Neural cell (in vitro differentiated cells): ENCODE results near the gene HIVEP2.

Experiments used
- EP300 ChIP-seq: fragments of 450-650 bp; conservative IDR thresholded peaks from 2 replicates; pipeline ENCODE4 v1.6.1; 2014; ENCODE audit warnings: antibody characterized with exemption, mild to moderate bottlenecking, moderate library complexity; ENCODE audit not compliant: poor library complexity, severe bottlenecking
- POLR2AphosphoS5 ChIP-seq: IDR thresholded peaks from 2 replicates; pipeline ENCODE4 v1.6.1; 2012
- RAD21 ChIP-seq: fragments of 450-650 bp; conservative IDR thresholded peaks from 2 replicates; pipeline ENCODE4 v1.6.1; 2014; ENCODE audit warnings: antibody characterized with exemption, mild to moderate bottlenecking, moderate library complexity
- REST ChIP-seq: IDR thresholded peaks from 2 replicates; pipeline ENCODE4 v1.6.1; 2012; ENCODE audit warnings: borderline replicate concordance
- SMC3 ChIP-seq: fragments of 450-650 bp; conservative IDR thresholded peaks from 2 replicates; pipeline ENCODE4 v1.6.1; 2014; ENCODE audit warnings: antibody characterized with exemption, mild to moderate bottlenecking, moderate library complexity; ENCODE audit not compliant: poor library complexity
- TAF1 ChIP-seq: IDR thresholded peaks from 2 replicates; pipeline ENCODE4 v1.6.1; 2012; ENCODE audit warnings: low read depth
- TF ChIP-seq, protein P1 (sequence below): fragments of 450-650 bp; IDR thresholded peaks from 2 replicates; pipeline ENCODE4 v1.5.1; 2014; ENCODE audit warnings: antibody characterized with exemption, mild to moderate bottlenecking, moderate library complexity; ENCODE audit not compliant: poor library complexity, severe bottlenecking

- TF ChIP-seq TAF1 (no peak), EP300 (no peak), REST (no peak), POLR2AphosphoS5 (no peak), RAD21 (no peak), SMC3 (no peak)
- TF ChIP-seq, protein P1, sequence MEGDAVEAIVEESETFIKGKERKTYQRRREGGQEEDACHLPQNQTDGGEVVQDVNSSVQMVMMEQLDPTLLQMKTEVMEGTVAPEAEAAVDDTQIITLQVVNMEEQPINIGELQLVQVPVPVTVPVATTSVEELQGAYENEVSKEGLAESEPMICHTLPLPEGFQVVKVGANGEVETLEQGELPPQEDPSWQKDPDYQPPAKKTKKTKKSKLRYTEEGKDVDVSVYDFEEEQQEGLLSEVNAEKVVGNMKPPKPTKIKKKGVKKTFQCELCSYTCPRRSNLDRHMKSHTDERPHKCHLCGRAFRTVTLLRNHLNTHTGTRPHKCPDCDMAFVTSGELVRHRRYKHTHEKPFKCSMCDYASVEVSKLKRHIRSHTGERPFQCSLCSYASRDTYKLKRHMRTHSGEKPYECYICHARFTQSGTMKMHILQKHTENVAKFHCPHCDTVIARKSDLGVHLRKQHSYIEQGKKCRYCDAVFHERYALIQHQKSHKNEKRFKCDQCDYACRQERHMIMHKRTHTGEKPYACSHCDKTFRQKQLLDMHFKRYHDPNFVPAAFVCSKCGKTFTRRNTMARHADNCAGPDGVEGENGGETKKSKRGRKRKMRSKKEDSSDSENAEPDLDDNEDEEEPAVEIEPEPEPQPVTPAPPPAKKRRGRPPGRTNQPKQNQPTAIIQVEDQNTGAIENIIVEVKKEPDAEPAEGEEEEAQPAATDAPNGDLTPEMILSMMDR: no peak
Observed at GRCh38 chr6:142796024-142796423, 149.0 kb downstream of the HIVEP2 start.
